GM19328 (cell line): ENCODE results near the gene FRS3.
"Not testable (repeated sequence)": the region's sequence is repeated elsewhere in the genome, so short reads cannot be mapped to it uniquely, and the experiment has no call there.

Experiments
- ATAC-seq: cut with Tn5 transposase; IDR thresholded peaks from one replicate; pipeline ENCODE4 v1.9.1; 2021; ENCODE audit warnings: mild to moderate bottlenecking, moderate library complexity; ENCODE audit not compliant: unreplicated experiment

The FRS3 gene

GRCh38 chr6:41779788-41780550 lies at the start of gene FRS3:
Gene FRS3, minus strand, starts transcription at chr6:41779900. Its CDS starts 2,913 bp downstream, at chr6:41776987.
- peak; percentile 87 for ATAC-seq

GRCh38 chr6:41826343-41827022 lies 46.8 kb upstream of the FRS3 start:
- ATAC-seq = no peak

GRCh38 chr6:41824571-41825569 lies 45.2 kb upstream of the FRS3 start:
- no peak for ATAC-seq

GRCh38 chr6:41823178-41823577 lies 43.5 kb upstream of the FRS3 start:
- ATAC-seq = no peak

- no peak for ATAC-seq
Observed at GRCh38 chr6:41822021-41822420, 42.3 kb upstream of the FRS3 start.

GRCh38 chr6:41821266-41821665 lies 41.6 kb upstream of the FRS3 start:
- no peak for ATAC-seq

- ATAC-seq = no peak
Observed at GRCh38 chr6:41818271-41819054, 38.8 kb upstream of the FRS3 start.

GRCh38 chr6:41815587-41815986 lies 35.9 kb upstream of the FRS3 start:
- ATAC-seq = no peak

GRCh38 chr6:41814629-41815028 lies 34.9 kb upstream of the FRS3 start:
- no peak for ATAC-seq

GRCh38 chr6:41813956-41814355 lies 34.3 kb upstream of the FRS3 start:
- ATAC-seq = no peak

- ATAC-seq = no peak
Observed at GRCh38 chr6:41813469-41813868, 33.8 kb upstream of the FRS3 start.

- ATAC-seq = not testable (repeated sequence)
Observed at GRCh38 chr6:41811946-41812345, 32.2 kb upstream of the FRS3 start.

GRCh38 chr6:41811095-41811494 lies 31.4 kb upstream of the FRS3 start:
- ATAC-seq = no peak

- no peak for ATAC-seq
Observed at GRCh38 chr6:41805830-41806774, 26.4 kb upstream of the FRS3 start.

- ATAC-seq = no peak
Observed at GRCh38 chr6:41801380-41801779, 21.7 kb upstream of the FRS3 start.

GRCh38 chr6:41799559-41799911 lies 19.8 kb upstream of the FRS3 start:
- no peak for ATAC-seq

GRCh38 chr6:41798901-41799558 lies 19.3 kb upstream of the FRS3 start:
- no peak for ATAC-seq

- no peak for ATAC-seq
Observed at GRCh38 chr6:41796474-41796873, 16.8 kb upstream of the FRS3 start.

GRCh38 chr6:41791984-41792383 lies 12.3 kb upstream of the FRS3 start:
- no peak for ATAC-seq
